Keratinocyte (primary cell): Measurements from ENCODE around the gene ZEB2. TPM values are rescaled to one million over a fixed set of nuclear protein-coding genes. Genes with fewer than 3 reads are reported as not detected.
A peak's percentile ranks its signal among the peaks of the same experiment; 100 is the strongest.

ENCODE experiments used
- DNase-seq: peaks from one replicate; pipeline ENCODE4 v3.0.0-alpha.2; 2011; ENCODE audit warnings: low read depth, missing footprints, low spot score
- FAIRE-seq: peaks from 2 replicates; lab custom pipeline; 2011; peaks lifted over from hg19 to GRCh38; lab: Jason Lieb, UNC
- H2AFZ ChIP-seq: 2 replicates; pipeline ENCODE4 v1.6.0; 2012; ENCODE audit warnings: low read length, control low read depth, inconsistent platforms; ENCODE audit not compliant: control insufficient read depth
- H3K27ac ChIP-seq: 2 replicates; pipeline ENCODE4 v1.5.1; 2011; ENCODE audit warnings: low read length; ENCODE audit not compliant: control insufficient read depth, insufficient read depth
- H3K27me3 ChIP-seq: 3 replicates; pipeline ENCODE4 v1.6.0; 2011; ENCODE audit warnings: low read length; ENCODE audit not compliant: control insufficient read depth, insufficient read depth; ENCODE audit errors: extremely low read depth
- H3K36me3 ChIP-seq, 2 experiments: 2 replicates in 1 of 2; 3 replicates in 1 of 2; pipeline ENCODE4 v1.5.1; 2011; ENCODE audit warnings: low read length in 2 of 2, mild to moderate bottlenecking in 1 of 2; ENCODE audit not compliant: control insufficient read depth in 2 of 2, insufficient read depth in 2 of 2; ENCODE audit errors: extremely low read depth in 1 of 2
- H3K4me1 ChIP-seq: 3 replicates; pipeline ENCODE4 v1.5.1; 2011; ENCODE audit warnings: low read length; ENCODE audit not compliant: control insufficient read depth, insufficient read depth; ENCODE audit errors: extremely low read depth
- H3K4me2 ChIP-seq: 3 replicates; pipeline ENCODE4 v1.6.0; 2011; ENCODE audit warnings: low read depth, low read length; ENCODE audit not compliant: control insufficient read depth, insufficient read depth; ENCODE audit errors: extremely low read depth
- H3K4me3 ChIP-seq, 3 experiments: fragments of 200-600 bp in 1 of 3; sonication (generic) in 1 of 3; 2 replicates in 2 of 3; 3 replicates in 1 of 3; pipeline ENCODE4 v1.5.1; 2011 to 2016; ENCODE audit warnings: low read length in 3 of 3, mild to moderate bottlenecking in 3 of 3, control low read depth in 2 of 3, inconsistent platforms in 1 of 3, low read depth in 1 of 3, mixed read lengths in 1 of 3, mixed run types in 1 of 3, moderate library complexity in 1 of 3; ENCODE audit not compliant: control insufficient read depth in 2 of 3, insufficient read depth in 2 of 3; ENCODE audit errors: extremely low read depth in 1 of 3
- H3K79me2 ChIP-seq: 2 replicates; pipeline ENCODE4 v1.6.0; 2012; ENCODE audit warnings: low read length; ENCODE audit not compliant: control insufficient read depth, insufficient read depth
- H3K9ac ChIP-seq: 3 replicates; pipeline ENCODE4 v1.6.0; 2011; ENCODE audit warnings: low read length; ENCODE audit not compliant: control insufficient read depth, insufficient read depth; ENCODE audit errors: extremely low read depth
- H3K9me1 ChIP-seq: 3 replicates; pipeline ENCODE4 v1.6.0; 2011; ENCODE audit warnings: low read length; ENCODE audit not compliant: control insufficient read depth, insufficient read depth; ENCODE audit errors: extremely low read depth
- H3K9me3 ChIP-seq: 2 replicates; pipeline ENCODE4 v1.5.1; 2012; ENCODE audit warnings: low read depth, low read length; ENCODE audit not compliant: control insufficient read depth
- H4K20me1 ChIP-seq: 3 replicates; pipeline ENCODE4 v1.6.0; 2011; ENCODE audit warnings: low read length; ENCODE audit not compliant: control insufficient read depth, insufficient read depth; ENCODE audit errors: extremely low read depth
- CTCF ChIP-seq, 3 experiments: IDR thresholded peaks in 1 of 3; conservative IDR thresholded peaks in 1 of 3; optimal IDR thresholded peaks in 1 of 3; 2 replicates in 2 of 3; 3 replicates in 1 of 3; pipeline versions ENCODE3 to v1.5.1; 2011; ENCODE audit warnings: low read length in 3 of 3, mild to moderate bottlenecking in 3 of 3, moderate library complexity in 2 of 3, control low read depth in 1 of 3, inconsistent platforms in 1 of 3; ENCODE audit not compliant: insufficient read depth in 2 of 3; ENCODE audit errors: extremely low read depth in 1 of 3
- EZH2 ChIP-seq: IDR thresholded peaks from one replicate; pipeline ENCODE4 v1.6.1; 2012; ENCODE audit warnings: inconsistent platforms, mild to moderate bottlenecking, low read length, moderate library complexity
- dilution Hi-C: fragments of 300-500 bp; cut with MboI; formaldehyde crosslinking; loops from one replicate; pipeline ENCODE4 v1.7.0; 2020; ENCODE audit warnings: low sequenced_read_pairs; ENCODE audit not compliant: extremely low pct_ligation_motif_present
- polyA plus RNA-seq, 5 experiments: library from polyadenylated mRNA; depleted of rRNA in 3 of 5; stranded (reverse) in 3 of 5; stranded (forward) in 1 of 5; unstranded in 1 of 5; fragments of >200 nt; gene quantifications; 1 replicate in 1 of 5; 2 replicates in 3 of 5; 3 replicates in 1 of 5; pipeline versions ENCODE4 v1.2.1 to v1.2.3, GENCODE V29; 2011 to 2012; ENCODE audit warnings: missing spikeins in 2 of 5, low read depth in 1 of 5, low replicate concordance in 1 of 5

ZEB2 gene
- polyA plus RNA-seq, 1 donor (not counting 4 experiments of a cell fraction or from before 2014, with no cell fraction given), result 0.12 TPM

DNA sequence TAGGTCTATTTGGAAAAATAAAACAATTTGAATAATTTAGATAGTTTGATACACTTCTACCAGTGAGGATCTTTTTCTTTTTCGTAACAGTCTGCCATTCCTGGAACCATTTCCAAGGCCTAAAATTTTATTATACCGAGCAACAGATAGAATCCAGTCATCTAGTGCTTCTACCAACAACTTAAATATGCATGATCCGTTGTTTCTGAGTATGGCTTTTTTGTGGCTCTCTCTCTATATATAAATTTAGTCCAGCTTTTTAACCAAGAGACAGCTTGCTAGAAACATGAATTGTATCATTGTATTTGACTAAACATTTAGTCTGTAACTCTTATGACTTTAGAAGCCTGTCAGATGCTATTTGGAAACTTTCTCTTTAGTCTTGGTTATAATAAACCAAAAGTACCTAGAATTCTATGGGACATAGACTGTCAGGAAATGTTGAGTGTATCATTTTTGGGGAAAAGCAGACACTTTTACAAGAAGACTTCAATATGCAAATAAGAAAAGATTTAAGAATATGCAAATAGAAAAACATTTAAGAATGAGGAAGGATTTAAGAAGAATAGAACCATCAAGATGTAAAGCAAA lies 161.4 kb downstream of the ZEB2 start:
- H3K27ac ChIP-seq, result peak overlapping the region; percentile 63
- H3K9me1 ChIP-seq, result no peaks in the 10 kb centered on the region
- peak overlapping the region; percentile 26 for H2AFZ ChIP-seq
- no peak for TF ChIP-seq EZH2
- no peak for TF ChIP-seq CTCF (optimal IDR thresholded peaks at IDR 0.05 in 1 of 3, IDR thresholded peaks at IDR 0.05 in 1 of 3, conservative IDR thresholded peaks at IDR 0.05 in 1 of 3; ENCODE audit: extremely low read depth in 1 of 3, insufficient read depth in 2 of 3, low read length in 3 of 3)
- dilution Hi-C loops, result no loop called here
- DNase-seq, result no peak
- H3K9ac ChIP-seq, result no peak overlapping the region
- no peak for FAIRE-seq
- no peaks in the 10 kb centered on the region for H3K27me3 ChIP-seq
- H4K20me1 ChIP-seq, result no peaks in the 10 kb centered on the region
- no peaks in the 10 kb centered on the region for H3K9me3 ChIP-seq
- no peaks in the 10 kb centered on the region for H3K79me2 ChIP-seq
- H3K36me3 ChIP-seq, result no peaks in the 10 kb centered on the region
- peak overlapping the region in 1 of 3 experiments; percentile 14 for H3K4me3 ChIP-seq
- H3K4me2 ChIP-seq, result peak overlapping the region; percentile 46
- peaks cover 20% of the 10 kb centered on the region for H3K4me1 ChIP-seq

DNA sequence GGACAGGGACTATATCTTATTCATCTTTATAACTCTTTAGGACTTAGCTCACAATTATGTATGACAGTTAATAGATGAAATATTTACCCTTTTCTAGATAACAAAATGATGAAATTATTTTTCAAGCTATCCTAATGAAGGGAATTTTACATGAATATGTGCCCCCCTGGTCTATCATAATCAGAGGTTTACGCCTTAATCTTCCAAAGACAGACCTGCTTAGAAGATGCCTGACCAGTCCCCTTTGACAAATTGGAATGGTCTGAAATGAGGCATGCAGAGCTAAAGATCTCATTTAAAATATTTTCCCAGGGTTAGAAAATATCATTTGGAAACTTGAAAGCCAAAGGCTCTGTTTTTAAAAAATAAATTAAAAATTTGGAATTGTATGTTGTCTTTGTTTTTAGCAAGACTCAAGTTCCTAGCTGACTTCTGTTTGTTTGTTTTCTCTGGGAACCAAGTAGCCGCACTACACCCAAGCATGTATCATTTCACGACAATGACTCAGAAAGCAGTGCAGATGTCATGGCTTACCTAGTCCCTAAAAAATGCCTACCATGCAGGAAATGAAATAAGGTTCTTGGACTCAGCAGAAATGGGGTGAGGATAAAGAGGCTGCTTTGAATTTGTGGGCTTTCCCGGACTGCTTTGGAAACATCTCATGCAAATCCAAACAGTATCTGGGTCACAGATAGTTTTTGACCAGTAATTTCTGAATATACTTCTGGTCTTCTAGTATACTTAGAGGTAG lies 162.1 kb downstream of the ZEB2 start:
- TF ChIP-seq EZH2 (no peak), CTCF (optimal IDR thresholded peaks at IDR 0.05 in 1 of 3, IDR thresholded peaks at IDR 0.05 in 1 of 3, conservative IDR thresholded peaks at IDR 0.05 in 1 of 3; ENCODE audit: extremely low read depth in 1 of 3, insufficient read depth in 2 of 3, low read length in 3 of 3) (no peak)

More for the DNA sequence above, 162.1 kb downstream of the ZEB2 start:
- Histone ChIP-seq H3K36me3 (no peaks in the 10 kb centered on the region), H3K9ac (no peak overlapping the region), H2AFZ (peak overlapping the region; percentile 21), H3K27me3 (no peaks in the 10 kb centered on the region), H3K4me1 (peaks cover 20% of the 10 kb centered on the region), H4K20me1 (no peaks in the 10 kb centered on the region), H3K9me1 (no peaks in the 10 kb centered on the region), H3K4me2 (peak overlapping the region; percentile 46), H3K9me3 (no peaks in the 10 kb centered on the region), H3K4me3 (peak overlapping the region in 1 of 3 experiments; percentile 14), H3K79me2 (no peaks in the 10 kb centered on the region), H3K27ac (peak overlapping the region; percentile 63)
- FAIRE-seq, result peak; percentile 86
- DNase-seq, result peak; percentile 32
- dilution Hi-C loops, result no loop called here
